Endothelial cell of umbilical vein (primary cell): Measurements from ENCODE around the gene DSCAML1. TPM values are rescaled to one million over a fixed set of nuclear protein-coding genes. Genes with fewer than 3 reads are reported as not detected.

Experiments
- BruUV-seq: library from RNA; stranded (reverse); fragments of 400-500 nt; replicated peaks from 2 replicates; lab custom pipeline; 2021; lab: Mats Ljungman, UMichigan
- CTCF ChIA-PET: fragments of 300-600, 350-600 bp; sonication (Branson Sonifier 250); formaldehyde crosslinking; loops from one replicate; lab custom pipeline; 2021; ENCODE audit warnings: antibody characterized with exemption, inconsistent platforms; lab: Charles Lee
- POLR2A ChIA-PET: fragments of 300-600, 350-600 bp; sonication (Branson Sonifier 250); formaldehyde crosslinking; loops from one replicate; lab custom pipeline; 2021; ENCODE audit warnings: antibody characterized with exemption, inconsistent platforms; lab: Charles Lee
- DNase-seq: peaks from one replicate; pipeline ENCODE4 v3.0.0-alpha.2; 2011; ENCODE audit warnings: low read depth, low spot score
- FAIRE-seq: peaks from 2 replicates; lab custom pipeline; 2011; peaks lifted over from hg19 to GRCh38; lab: Jason Lieb, UNC
- H2AFZ ChIP-seq: 2 replicates; pipeline ENCODE4 v1.6.0; 2012; ENCODE audit warnings: low read depth, low read length, control low read depth, inconsistent platforms
- H3K27ac ChIP-seq: 2 replicates; pipeline ENCODE4 v1.5.1; 2011; ENCODE audit warnings: low read depth, mild to moderate bottlenecking, control low read depth, low read length, moderate library complexity; ENCODE audit not compliant: insufficient read depth
- H3K27me3 ChIP-seq, 2 experiments: 2 replicates each; pipeline versions ENCODE4 v1.6.0 to v1.6.1; 2011; ENCODE audit warnings: low read length in 2 of 2, mixed read lengths in 1 of 2; ENCODE audit not compliant: control insufficient read depth in 2 of 2, insufficient read depth in 2 of 2
- H3K36me3 ChIP-seq, 2 experiments: 2 replicates in 1 of 2; 3 replicates in 1 of 2; pipeline ENCODE4 v1.5.1; 2011; ENCODE audit warnings: low read length in 2 of 2, mild to moderate bottlenecking in 1 of 2, moderate library complexity in 1 of 2; ENCODE audit not compliant: control insufficient read depth in 2 of 2, insufficient read depth in 2 of 2; ENCODE audit errors: extremely low read depth in 1 of 2
- H3K4me1 ChIP-seq: 3 replicates; pipeline ENCODE4 v1.5.1; 2011; ENCODE audit warnings: mild to moderate bottlenecking, low read length; ENCODE audit not compliant: control insufficient read depth, insufficient read depth; ENCODE audit errors: extremely low read depth
- H3K4me2 ChIP-seq: 2 replicates; pipeline ENCODE4 v1.6.1; 2011; ENCODE audit warnings: low read length, control low read depth, mixed read lengths; ENCODE audit not compliant: insufficient read depth
- H3K4me3 ChIP-seq, 3 experiments: fragments of 200-600 bp in 1 of 3; sonication (generic), shearing (Covaris generic) in 1 of 3; replicated peaks in 1 of 3; 2 replicates each; pipeline ENCODE4 v1.5.1; 2011 to 2016; ENCODE audit warnings: control low read depth in 3 of 3, low read length in 3 of 3, mild to moderate bottlenecking in 2 of 3, inconsistent platforms in 1 of 3, low read depth in 1 of 3, moderate library complexity in 1 of 3; ENCODE audit not compliant: insufficient read depth in 1 of 3
- H3K79me2 ChIP-seq: 2 replicates; pipeline ENCODE4 v1.6.0; 2012; ENCODE audit warnings: low read length, inconsistent platforms; ENCODE audit not compliant: control insufficient read depth, insufficient read depth
- H3K9ac ChIP-seq: replicated peaks from 2 replicates; pipeline ENCODE3; 2011; ENCODE audit warnings: low read length, control low read depth; ENCODE audit not compliant: insufficient read depth; ENCODE audit errors: extremely low read depth
- H3K9me1 ChIP-seq: replicated peaks from 3 replicates; pipeline ENCODE4 v1.6.0; 2011; ENCODE audit warnings: mild to moderate bottlenecking, low read length; ENCODE audit not compliant: control insufficient read depth, insufficient read depth; ENCODE audit errors: extremely low read depth
- H3K9me3 ChIP-seq: replicated peaks from 2 replicates; pipeline ENCODE4 v1.5.1; 2012; ENCODE audit warnings: low read length, inconsistent platforms; ENCODE audit not compliant: control insufficient read depth, insufficient read depth
- H4K20me1 ChIP-seq: replicated peaks from 2 replicates; pipeline ENCODE3; 2011; ENCODE audit warnings: mild to moderate bottlenecking, low read length; ENCODE audit not compliant: control insufficient read depth, insufficient read depth; ENCODE audit errors: extremely low read depth
- EZH2 ChIP-seq: IDR thresholded peaks from 2 replicates; pipeline ENCODE4 v1.6.1; 2012; ENCODE audit warnings: borderline replicate concordance, low read depth, mild to moderate bottlenecking, moderate library complexity, low read length, inconsistent platforms; ENCODE audit not compliant: severe bottlenecking
- FOS ChIP-seq: IDR thresholded peaks from 2 replicates; pipeline ENCODE4 v1.6.1; 2011; ENCODE audit warnings: mild to moderate bottlenecking, low read length, moderate library complexity, borderline replicate concordance; ENCODE audit not compliant: insufficient read depth
- GATA2 ChIP-seq: IDR thresholded peaks from 2 replicates; pipeline ENCODE4 v1.7.0; 2011; ENCODE audit warnings: low read depth, mild to moderate bottlenecking, moderate library complexity, mixed read lengths, low read length; ENCODE audit not compliant: insufficient read length, insufficient read depth
- JUN ChIP-seq: IDR thresholded peaks from 2 replicates; pipeline ENCODE4 v1.6.1; 2011; ENCODE audit warnings: borderline replicate concordance, low read depth; ENCODE audit not compliant: insufficient read length, insufficient read depth
- MYC ChIP-seq: IDR thresholded peaks from one replicate; pipeline ENCODE4 v1.6.1; 2011; ENCODE audit warnings: mild to moderate bottlenecking, low read depth, low read length
- POLR2A ChIP-seq: IDR thresholded peaks from 2 replicates; pipeline ENCODE4 v1.6.1; 2012; ENCODE audit warnings: low read depth, mild to moderate bottlenecking, control low read depth, low read length
- POLR2AphosphoS5 ChIP-seq: IDR thresholded peaks from 2 replicates; pipeline ENCODE4 v1.6.1; 2012; ENCODE audit warnings: low read depth, mild to moderate bottlenecking, control low read depth, low read length, moderate library complexity; ENCODE audit not compliant: insufficient read depth
- dilution Hi-C: fragments of 300-500 bp; cut with MboI; formaldehyde crosslinking; loops from one replicate; pipeline ENCODE4 v1.15.0; 2019; ENCODE audit warnings: low sequenced_read_pairs; ENCODE audit not compliant: extremely low pct_ligation_motif_present
- intact Hi-C: fragments of 100-400 bp; cut with micrococcal nuclease; formaldehyde crosslinking; loops from one replicate; pipeline ENCODE4 v1.10.0; 2022
- polyA plus RNA-seq, 4 experiments: library from polyadenylated mRNA; depleted of rRNA in 3 of 4; stranded (reverse) in 3 of 4; unstranded in 1 of 4; fragments of >200 nt; gene quantifications; 2 replicates each; pipeline versions ENCODE4 v1.2.1 to v1.2.3, GENCODE V29; 2011 to 2012; ENCODE audit warnings: missing spikeins in 1 of 4
- total RNA-seq: library from RNA; stranded (reverse); gene quantifications from 2 replicates; pipeline ENCODE4 v1.2.3, GENCODE V29; 2021
- TF ChIP-seq, protein P1 (sequence below): IDR thresholded peaks from 2 replicates; pipeline ENCODE4 v1.6.1; 2011; ENCODE audit not compliant: insufficient read depth, insufficient read length
- TF ChIP-seq, protein P2 (sequence below), 2 donors: IDR thresholded peaks; 1 replicate in 1 of 2; 2 replicates in 1 of 2; pipeline ENCODE4 v1.5.1; 2011; ENCODE audit warnings: low read length in 2 of 2, mild to moderate bottlenecking in 2 of 2, moderate library complexity in 2 of 2, control low read depth in 1 of 2, inconsistent platforms in 1 of 2, low read depth in 1 of 2; ENCODE audit not compliant: insufficient read depth in 1 of 2; ENCODE audit errors: extremely low read depth in 1 of 2

The DSCAML1 gene
- total and polyA plus RNA-seq, 2 donors (not counting 3 experiments of a cell fraction or from before 2014, with no cell fraction given), result not detected

DNA sequence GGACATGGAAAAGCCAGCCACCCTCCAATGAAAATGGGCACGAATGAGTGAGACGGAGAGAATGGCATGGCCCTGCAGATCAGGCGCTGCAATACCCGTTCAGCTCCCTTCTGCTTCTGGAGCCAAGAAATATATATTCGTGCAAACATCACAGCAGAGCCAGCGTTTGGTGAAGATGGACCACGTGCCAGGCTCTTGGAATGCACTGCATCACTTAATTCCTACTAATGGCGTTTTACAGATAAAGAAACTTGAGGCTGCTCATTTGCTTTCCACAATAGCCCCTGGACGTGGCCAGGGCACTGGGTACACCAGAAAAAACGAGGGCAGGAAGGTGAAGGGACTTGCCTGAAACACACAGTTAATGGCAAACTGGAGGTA is 29.2 kb upstream of the DSCAML1 start:
- no peak for DNase-seq
- dilution Hi-C loops (no loop called here), intact Hi-C loops (no loop called here)
- Histone ChIP-seq H3K27me3 (no peaks in the 10 kb centered on the region), H3K9me1 (no peaks in the 10 kb centered on the region), H3K27ac (no peak overlapping the region), H3K4me1 (peaks cover 36% of the 10 kb centered on the region), H3K36me3 (no peaks in the 10 kb centered on the region), H3K9me3 (no peaks in the 10 kb centered on the region), H3K79me2 (no peaks in the 10 kb centered on the region), H3K4me3 (no peak overlapping the region), H3K9ac (no peak overlapping the region), H2AFZ (no peak overlapping the region), H4K20me1 (no peaks in the 10 kb centered on the region), H3K4me2 (no peak overlapping the region)
- ChIA-PET CTCF (interaction anchor here (1.4 to 12.2 kb wide), 4 partner anchors 9 to 120 kb away, joined by 5 to 520 read pairs (median 21); no protein-coding TSS in a partner anchor), POLR2A (no interaction called here)
- TF ChIP-seq EZH2 (no peak), JUN (no peak), GATA2 (no peak), POLR2AphosphoS5 (no peak), MYC (no peak), POLR2A (no peak), FOS (no peak)
- TF ChIP-seq, protein P1, sequence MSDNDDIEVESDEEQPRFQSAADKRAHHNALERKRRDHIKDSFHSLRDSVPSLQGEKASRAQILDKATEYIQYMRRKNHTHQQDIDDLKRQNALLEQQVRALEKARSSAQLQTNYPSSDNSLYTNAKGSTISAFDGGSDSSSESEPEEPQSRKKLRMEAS, result no peak
- TF ChIP-seq, protein P2, sequence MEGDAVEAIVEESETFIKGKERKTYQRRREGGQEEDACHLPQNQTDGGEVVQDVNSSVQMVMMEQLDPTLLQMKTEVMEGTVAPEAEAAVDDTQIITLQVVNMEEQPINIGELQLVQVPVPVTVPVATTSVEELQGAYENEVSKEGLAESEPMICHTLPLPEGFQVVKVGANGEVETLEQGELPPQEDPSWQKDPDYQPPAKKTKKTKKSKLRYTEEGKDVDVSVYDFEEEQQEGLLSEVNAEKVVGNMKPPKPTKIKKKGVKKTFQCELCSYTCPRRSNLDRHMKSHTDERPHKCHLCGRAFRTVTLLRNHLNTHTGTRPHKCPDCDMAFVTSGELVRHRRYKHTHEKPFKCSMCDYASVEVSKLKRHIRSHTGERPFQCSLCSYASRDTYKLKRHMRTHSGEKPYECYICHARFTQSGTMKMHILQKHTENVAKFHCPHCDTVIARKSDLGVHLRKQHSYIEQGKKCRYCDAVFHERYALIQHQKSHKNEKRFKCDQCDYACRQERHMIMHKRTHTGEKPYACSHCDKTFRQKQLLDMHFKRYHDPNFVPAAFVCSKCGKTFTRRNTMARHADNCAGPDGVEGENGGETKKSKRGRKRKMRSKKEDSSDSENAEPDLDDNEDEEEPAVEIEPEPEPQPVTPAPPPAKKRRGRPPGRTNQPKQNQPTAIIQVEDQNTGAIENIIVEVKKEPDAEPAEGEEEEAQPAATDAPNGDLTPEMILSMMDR (IDR thresholded peaks at IDR 0.05; ENCODE audit: extremely low read depth in 1 of 2, insufficient read depth in 1 of 2, low read depth in 1 of 2, low read length in 2 of 2), result no peak
- no peak for FAIRE-seq
- BruUV-seq, result no TSS peak
